ENCODE data around the gene FOCAD.

Gene FOCAD

GRCh38 chr9:20732118-20732517 lies 48.1 kb downstream of the FOCAD start:
- no peak for DNase-seq

GRCh38 chr9:20734275-20734674 lies 50.2 kb downstream of the FOCAD start:
- DNase-seq, result no peak

- no peak for DNase-seq
These were observed 56.2 kb downstream of the FOCAD start for GRCh38 chr9:20740304-20740703.

DNA sequence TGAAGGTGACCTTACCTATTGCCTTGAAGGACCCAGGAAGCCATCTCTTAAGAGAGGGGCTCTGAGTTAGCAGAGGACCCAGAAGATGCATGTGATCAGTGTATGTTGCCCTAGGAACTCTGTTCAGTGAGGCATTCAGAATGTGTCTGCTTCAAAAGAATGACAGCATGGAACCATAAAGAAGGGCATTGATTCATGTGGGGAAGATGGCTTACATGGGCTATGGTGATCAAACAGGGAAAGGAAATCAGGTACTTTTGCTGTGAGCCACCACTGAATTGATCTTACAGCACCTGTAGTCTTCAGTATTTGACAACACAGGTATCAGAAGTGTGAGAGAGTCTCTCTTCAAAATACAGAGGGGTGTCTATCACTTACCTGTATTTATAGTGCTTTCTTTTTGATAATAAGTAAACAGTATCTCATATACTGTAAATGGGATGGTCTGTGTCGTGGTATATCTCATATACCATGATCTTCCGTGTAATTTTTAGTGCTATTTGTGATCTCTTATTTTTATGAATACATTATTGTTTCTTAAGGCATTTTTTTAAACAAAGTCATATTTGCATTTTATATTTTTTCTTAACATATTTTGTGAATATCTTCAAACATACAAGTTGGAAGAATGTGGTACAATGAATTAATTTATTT lies 57.0 kb downstream of the FOCAD start:
- DNase-seq, result peak in 3 of 6 experiments; percentile 25 to 52 (median 38)

- DNase-seq, result no peak
These were observed 58.8 kb downstream of the FOCAD start for GRCh38 chr9:20742833-20743232.

- no peak for DNase-seq
These were observed 60.1 kb downstream of the FOCAD start for GRCh38 chr9:20744036-20744630.

DNA sequence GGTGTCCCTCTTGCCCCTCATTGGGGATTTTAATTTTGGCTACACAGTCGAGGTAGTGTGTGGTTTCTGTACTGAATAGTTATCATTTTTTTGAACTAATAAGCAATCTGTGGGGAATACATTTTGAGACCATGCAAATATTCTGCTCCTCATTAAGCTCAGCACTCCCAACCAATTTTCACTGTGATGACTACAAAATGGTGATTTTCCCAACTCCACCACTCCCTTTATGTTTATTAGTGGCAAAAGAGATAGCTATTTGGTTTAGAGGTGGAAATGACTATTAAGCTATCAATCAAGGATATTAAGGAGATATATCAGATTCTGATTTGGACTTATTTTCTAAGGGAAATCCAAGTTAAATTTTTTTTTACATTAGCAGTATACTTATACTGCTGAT lies 62.9 kb downstream of the FOCAD start:
- no peak for DNase-seq

- no peak for DNase-seq
These were observed 65.6 kb downstream of the FOCAD start for GRCh38 chr9:20749496-20750198.

GRCh38 chr9:20753761-20754160 lies 69.7 kb downstream of the FOCAD start:
- DNase-seq, result no peak

DNA sequence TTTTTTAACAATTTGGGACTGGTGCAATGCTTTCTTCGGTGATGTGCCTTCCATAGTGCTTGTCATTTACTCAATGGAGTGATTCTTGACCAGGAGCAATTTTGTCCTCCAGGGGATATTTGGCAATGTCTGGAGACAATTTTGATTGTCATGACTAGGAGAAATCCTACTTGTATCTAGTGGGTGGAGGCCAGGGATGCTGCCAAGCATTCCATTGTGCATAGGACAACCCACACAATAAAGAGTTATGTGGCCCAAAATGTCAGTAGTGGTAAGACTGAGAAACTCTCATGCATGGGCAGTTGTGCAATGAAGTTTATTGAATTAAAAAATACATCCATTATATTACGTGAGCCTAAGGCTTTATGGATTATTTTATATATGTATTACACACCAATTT lies 70.5 kb downstream of the FOCAD start:
- no peak for DNase-seq

DNA sequence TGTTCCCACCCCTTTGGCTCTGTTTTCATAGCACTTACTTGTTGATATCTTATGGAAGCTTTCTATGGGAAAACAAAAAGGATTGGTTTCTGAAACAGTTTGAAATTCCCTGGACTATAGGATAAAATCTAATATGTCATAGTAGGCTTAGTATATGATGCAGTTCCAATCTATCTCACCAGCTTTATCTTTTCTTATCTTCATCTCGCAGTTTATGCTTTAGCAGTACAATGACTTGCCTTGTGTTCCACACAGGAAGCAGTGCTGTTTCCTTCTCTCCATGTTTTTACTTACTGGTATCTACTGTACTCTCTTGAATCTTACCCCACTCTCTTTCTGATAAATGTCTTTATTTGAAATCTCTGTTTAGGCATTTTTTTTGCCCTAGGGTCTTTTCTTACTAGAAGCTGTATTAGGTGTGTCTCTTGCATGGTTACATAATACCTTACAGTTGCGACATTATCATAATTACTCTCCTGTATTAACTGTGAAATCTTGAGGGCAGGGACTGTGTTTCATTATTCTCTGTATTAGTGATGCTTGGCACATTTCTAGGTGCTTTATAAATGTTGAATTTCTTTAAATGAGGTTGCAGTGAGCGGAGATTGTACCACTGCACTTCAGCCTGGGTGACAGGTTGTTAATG lies 76.3 kb downstream of the FOCAD start:
- DNase-seq, result no peak

GRCh38 chr9:20770947-20771346 lies 86.9 kb downstream of the FOCAD start:
- no peak for DNase-seq

- no peak for DNase-seq
These were observed 87.7 kb downstream of the FOCAD start for GRCh38 chr9:20771729-20772128.

DNA sequence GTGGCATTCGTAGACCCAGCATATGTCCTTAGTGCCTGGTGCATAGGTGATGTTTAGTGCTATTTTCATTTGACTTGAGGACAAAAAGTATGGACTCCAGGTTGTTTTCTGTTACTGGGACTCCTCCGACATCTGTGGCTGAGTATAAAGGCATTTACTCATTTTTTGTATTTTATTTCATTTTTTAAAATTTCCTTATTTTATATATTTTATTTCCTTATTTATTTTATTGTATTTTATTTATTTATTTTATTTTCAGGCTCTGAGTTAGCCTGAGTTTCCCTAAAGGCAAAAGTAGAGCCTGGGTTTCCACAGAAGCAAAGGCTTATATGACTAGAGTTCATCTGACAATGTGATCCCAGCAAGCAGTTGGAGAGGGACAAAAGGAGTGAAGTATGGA lies 91.6 kb downstream of the FOCAD start:
- DNase-seq, result no peak

DNA sequence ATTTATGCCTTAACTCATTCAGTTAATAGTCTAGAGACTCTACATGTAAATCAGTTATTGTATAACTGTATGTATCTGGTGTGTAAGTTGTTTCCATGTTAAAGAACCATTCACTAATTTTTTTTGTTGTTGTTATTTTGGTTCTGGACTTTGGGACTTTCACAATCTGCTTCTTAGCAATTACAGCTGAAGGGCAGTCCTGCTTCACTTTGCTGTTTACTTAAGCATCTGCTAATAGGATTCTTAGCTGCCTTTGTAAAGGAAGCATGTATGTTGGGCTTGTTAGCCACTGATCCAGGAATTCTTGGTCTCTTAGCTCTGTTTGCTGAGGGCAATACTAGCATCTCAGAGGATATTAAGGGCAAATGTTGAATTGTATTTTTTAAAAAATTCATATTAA lies 97.0 kb downstream of the FOCAD start:
- DNase-seq, result no peak

DNA sequence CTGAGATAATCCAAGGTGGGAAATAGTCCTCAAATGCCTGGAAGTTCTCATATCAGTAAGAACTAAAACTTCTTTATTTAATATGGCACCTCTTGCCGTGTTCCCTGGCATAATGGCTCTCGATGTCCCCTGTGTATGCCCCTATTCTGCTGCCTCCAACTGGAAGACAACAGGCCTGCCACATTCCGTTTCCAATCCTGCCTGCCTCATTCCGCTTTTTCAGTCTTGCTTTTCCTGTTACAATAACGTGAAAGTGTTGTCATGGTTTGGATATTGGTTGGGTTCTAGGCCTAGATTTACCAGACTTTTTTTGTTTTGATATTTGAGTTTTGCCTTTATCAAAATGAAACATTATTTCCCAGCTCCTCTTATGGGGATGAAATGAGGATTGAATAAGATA lies 98.2 kb downstream of the FOCAD start:
- no peak for DNase-seq

DNA sequence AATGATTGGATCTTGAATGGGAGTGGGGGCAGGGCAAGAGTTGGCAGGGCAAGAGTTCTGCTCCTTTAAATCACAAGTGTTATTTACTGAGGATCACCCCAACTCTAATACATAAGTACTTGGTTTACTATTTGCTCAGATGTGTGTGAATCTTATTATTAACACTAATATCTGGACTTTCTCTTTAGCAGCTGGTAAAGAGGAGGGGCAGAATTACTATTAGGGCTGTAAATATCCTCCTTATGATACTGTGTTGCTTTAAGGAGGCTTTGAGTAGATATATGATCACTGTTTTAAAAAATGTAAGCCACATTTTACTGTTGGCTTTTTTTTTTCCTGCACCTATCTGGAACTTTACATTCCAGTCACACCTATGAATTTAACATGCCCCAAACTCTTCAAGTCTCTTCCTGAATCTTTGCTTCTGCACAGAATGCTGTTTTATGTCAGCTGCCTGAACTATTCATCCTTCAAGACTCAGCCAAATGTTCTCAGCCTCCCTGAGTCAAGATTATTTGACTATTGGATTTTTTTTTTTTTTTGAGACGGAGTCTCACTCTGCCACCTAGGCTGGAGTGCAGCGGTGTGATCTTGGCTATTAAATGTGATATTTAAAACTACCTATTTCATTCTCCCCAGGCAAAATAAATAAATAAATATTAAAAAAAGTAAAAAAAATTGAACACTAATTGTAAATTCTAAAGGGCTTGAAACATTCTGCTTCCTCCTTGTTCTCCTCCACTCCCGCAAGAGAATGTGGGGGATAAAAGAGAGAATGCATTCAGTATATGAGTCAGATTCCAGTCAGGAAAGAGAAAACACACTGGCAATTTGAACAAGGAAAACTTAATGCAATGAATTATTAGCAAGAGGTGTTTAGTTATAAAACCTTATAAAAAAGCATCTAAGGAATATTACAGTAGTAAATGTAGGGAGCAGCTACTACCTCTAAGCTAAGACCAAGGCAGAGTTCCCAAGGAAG lies 99.3 kb downstream of the FOCAD start:
- no peak for DNase-seq

DNA sequence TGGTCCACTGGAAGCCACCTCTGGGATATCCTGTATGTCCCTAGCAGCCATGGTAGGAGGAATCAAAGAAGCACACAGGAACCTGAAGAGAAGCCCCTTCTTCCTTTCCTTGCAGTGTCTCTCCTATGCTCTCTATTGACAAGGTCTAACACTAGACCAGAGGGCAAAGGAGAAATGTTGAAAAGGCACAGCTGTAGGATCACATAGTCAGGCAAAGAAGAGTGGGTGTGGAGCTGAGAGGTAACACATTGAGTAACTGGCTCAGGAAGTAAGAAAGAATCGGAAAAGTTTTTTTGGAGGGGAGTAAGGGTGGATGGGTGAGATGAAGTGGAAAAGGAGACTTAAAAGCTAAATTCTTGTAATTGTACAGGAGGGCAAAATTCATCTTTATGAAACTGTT lies 100.1 kb downstream of the FOCAD start:
- DNase-seq, result no peak

DNA sequence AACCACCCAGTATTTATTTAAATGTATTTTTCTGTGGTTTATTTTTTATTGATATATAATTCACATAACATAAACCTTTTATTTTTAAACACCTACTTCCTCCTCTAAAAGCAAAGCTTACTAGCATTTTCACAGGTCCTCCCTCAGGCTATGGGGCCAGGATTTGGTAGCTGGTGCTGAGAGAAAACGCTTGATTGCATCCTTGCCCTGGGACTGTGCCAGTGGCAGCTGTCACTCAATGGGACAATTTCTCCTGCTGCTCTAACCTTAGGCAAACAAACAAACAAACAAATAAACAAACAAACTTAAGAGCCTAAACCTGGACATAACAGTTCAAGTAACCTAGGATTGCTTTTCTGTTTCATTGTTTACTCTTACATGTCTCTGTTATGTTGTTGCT lies 102.7 kb downstream of the FOCAD start:
- DNase-seq, result no peak

DNA sequence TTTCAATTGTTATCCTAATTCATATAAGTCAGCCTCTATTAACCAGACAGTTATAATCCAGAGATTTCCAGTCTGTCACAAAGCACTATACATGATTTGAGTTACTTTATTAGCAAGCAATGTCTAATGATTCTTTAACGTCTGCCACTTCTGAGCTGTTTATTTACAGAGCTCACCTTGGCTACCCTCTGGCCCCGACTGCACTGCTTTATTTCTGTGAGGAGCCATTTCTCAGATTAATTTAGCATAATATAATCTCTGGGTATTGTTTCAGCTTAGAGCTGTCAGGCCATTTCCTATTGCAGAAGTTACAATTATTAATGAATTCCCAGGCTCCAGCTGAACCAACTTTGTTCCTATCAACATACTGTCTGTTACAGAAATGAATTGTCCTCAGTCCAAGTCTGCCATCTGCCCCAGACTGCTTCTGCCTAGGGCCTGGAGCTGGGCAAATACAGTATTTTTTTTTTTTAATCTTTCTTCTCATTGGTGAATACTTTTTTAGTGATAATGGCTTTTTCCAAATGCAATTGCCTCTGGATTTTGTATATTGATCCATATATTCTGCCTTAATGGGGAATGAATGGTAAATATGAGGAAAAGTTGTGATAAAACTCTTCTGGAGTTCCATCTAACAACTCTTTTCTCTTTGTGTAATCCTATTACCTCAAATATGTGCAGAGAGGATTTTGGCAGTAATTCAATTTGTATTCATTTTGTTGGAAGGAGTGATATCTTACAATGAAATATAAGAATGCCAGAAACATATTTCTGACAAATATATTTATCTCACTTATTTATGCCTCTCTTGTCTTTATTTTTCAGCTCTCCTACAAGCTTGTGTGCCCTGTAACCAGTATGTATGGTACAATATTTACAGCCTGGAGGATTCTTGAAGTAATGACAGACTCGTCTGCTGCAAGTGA lies 104.7 kb downstream of the FOCAD start:
- no peak for DNase-seq

- DNase-seq, result no peak
These were observed 106.7 kb downstream of the FOCAD start for GRCh38 chr9:20790721-20791120.

- DNase-seq, result no peak
These were observed 107.6 kb downstream of the FOCAD start for GRCh38 chr9:20791682-20792081.
